HG03039 (cell line): Measurements from ENCODE around the gene POGZ.
"Not testable (repeated sequence)": the region's sequence is repeated elsewhere in the genome, so short reads cannot be mapped to it uniquely, and the experiment has no call there.

Source experiments
- ATAC-seq: cut with Tn5 transposase; IDR thresholded peaks from one replicate; pipeline ENCODE4 v1.9.1; 2021; ENCODE audit warnings: mild to moderate bottlenecking, moderate library complexity; ENCODE audit not compliant: unreplicated experiment

POGZ gene

GRCh38 chr1:151418081-151418480, 41.2 kb downstream of the POGZ start:
- no peak for ATAC-seq

DNA sequence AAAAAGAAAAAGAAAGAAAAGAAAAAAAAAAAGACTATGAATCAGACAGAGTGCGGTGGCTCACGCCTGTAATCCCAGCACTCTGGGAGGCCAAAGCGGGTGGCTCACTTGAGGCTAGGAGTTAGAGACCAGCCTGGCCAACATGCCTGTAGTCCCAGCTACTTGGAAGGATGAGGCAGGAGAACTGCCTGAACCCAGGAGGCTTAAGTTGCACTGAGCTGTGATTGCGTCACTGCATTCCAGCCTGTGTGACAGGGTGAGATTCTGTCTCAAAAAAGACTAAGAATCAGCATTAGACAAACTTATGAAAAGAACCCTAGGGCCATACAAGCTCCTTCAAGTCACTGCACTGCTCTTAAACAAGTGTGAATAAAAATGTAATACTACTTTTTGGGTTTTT, 43.1 kb downstream of the POGZ start:
- no peak for ATAC-seq

DNA sequence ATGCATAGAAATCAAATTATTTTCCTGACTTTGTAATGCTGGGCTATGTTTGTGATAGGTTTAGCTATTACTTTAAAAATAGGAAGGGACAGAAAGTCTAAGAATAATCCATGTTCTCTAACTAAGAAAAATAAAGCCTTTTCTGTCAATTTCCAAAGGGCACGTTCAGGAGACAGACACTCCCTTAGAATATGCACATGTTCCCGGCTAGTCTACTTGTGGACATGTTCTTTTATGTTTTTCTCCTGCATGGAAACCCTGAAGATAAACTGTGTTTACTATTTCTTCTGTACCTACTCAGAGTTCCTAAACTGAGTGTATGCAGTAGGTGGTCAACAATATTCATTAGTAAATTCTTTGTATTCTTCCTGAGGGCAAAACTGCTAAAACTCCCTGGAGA, 47.4 kb downstream of the POGZ start:
- ATAC-seq = no peak

GRCh38 chr1:151408891-151409290, 50.4 kb downstream of the POGZ start:
- no peak for ATAC-seq

- no peak for ATAC-seq
Observed at GRCh38 chr1:151407304-151407703, 52.0 kb downstream of the POGZ start.

DNA sequence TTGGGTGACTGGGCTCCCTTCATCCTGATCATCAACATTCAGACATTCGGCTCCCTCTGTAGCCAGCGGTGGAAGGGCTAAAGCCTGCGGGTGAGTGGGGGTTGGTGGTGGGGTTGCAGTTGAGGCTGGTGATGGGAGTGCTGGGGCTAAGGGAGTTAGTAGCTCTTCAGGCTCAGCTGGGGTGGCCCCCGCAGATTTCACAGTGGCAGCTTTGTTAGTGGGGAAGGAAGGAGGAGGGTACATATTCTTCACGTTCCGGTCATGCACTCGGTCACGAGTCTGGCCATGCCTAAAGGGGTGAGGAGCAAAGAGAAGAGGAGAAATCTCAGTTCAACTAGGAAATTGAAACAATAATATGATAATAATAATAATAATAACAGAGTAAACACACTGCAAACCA, 53.1 kb downstream of the POGZ start:
- ATAC-seq = no peak

GRCh38 chr1:151405187-151405951, 53.9 kb downstream of the POGZ start:
- ATAC-seq = no peak

DNA sequence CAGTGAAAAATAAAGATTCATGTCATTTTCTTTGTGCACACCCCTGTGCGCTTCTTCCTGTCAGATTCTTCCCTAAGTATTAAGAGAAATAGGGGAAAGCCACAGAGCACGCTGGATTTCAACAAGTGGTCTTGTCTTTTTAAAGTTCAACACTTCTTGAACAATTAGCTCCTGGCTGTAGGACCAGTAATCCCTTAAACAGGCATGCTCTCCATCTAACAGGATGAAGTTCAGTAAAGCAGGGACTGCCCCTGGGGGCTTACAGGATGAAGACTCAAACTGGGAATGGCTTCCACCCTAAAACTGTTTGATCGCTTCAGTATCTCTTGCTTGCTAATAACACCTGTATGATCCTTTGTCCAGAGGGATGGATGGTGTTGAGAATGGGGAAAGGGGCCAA, 55.7 kb downstream of the POGZ start:
- ATAC-seq = no peak

DNA sequence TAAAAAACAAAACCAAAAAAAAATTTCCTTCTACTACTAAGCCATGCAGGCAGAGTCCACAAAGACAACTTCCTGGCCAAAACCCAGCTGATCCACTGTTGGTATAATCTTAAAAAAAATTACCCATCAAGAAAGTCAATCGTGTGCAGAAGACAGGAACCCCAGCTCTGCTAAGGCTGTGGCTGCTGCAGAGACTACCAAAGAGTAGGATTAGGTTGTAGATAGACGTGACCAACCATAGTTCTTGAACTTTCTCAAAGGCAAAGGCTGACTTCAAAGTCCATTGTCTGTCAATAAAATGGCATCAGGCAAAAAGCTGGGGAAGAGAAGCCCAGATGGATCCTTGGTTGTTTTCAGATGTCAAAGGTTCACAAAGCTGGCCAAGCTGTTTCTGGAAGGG, 56.5 kb downstream of the POGZ start:
- no peak for ATAC-seq

DNA sequence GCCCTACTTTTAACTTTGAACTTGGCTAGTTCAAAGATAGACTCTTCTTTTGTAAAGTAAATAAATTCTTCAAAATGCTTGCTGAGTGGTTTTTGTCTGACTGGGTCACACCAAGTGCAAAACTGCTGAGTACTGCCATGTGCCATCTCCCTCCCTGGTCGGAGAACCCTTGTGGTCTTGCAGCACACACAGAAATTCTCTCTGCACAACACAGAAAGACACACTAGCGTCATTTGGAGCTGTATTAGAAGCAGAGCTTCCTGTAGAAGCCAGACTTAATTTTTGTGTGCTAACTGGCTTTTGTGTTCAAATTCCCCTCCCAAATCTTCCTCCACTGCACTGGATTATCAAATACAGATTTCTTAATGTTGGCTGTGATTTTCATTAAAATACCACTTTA, 57.4 kb downstream of the POGZ start:
- no peak for ATAC-seq

- ATAC-seq = no peak
Observed at GRCh38 chr1:151401125-151401788, 58.0 kb downstream of the POGZ start.

DNA sequence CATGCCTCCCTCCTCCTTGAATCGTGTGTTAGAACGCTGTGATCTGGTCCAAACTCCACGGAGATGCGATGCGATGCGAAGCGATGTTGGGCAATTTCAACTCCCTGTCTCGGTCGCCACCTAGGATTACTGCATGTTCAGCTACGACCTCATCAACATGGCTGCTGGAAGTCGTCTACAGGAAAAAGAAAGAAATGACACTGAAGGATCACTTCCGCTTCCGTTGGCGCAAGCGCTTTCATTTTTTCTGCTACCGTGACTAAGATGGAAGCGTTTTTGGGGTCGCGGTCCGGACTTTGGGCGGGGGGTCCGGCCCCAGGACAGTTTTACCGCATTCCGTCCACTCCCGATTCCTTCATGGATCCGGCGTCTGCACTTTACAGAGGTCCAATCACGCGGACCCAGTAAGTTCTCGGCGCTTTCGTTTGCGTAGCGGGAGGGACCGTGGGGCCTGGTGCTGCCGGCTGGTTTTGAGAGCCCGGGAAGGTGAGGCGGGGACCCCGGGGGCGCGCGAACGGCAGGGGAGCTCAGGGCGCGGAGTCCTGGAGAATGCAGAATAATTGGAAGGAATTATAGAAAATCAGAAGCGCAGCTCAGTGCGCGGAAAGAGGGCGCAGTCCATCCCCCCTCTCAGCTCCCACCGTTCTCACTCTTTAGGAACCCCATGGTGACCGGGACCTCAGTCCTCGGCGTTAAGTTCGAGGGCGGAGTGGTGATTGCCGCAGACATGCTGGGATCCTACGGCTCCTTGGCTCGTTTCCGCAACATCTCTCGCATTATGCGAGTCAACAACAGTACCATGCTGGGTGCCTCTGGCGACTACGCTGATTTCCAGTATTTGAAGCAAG, 59.7 kb downstream of the POGZ start, which contains the start of gene PSMB4:
Gene PSMB4, plus strand, starts transcription at position 250 of the 848 bp plus-strand sequence. Its CDS starts 15 bp downstream, at position 265.
- peak; percentile 72 for ATAC-seq

GRCh38 chr1:151396265-151396664, 63.0 kb downstream of the POGZ start:
- not testable (repeated sequence) for ATAC-seq

DNA sequence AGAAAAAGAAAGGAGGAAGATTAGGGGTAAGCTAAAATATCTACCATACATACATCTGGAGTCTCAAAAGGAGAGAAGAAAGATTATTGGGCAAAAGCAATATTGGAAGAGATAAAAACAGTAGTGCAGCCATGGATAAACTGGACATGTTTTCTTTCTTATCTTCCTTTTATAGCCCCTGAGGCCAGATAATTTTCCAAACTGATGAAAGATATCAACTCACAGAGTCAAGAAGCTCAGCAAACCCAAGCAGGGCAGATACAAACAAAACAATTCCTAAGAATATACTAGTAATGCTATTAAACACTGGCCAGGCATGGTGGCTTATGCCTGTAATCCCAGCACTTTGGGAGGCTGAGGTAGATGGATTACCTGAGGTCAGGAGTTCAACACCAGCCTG, 65.7 kb downstream of the POGZ start:
- no peak for ATAC-seq

- ATAC-seq = no peak
Observed at GRCh38 chr1:151391079-151391563, 68.2 kb downstream of the POGZ start.

DNA sequence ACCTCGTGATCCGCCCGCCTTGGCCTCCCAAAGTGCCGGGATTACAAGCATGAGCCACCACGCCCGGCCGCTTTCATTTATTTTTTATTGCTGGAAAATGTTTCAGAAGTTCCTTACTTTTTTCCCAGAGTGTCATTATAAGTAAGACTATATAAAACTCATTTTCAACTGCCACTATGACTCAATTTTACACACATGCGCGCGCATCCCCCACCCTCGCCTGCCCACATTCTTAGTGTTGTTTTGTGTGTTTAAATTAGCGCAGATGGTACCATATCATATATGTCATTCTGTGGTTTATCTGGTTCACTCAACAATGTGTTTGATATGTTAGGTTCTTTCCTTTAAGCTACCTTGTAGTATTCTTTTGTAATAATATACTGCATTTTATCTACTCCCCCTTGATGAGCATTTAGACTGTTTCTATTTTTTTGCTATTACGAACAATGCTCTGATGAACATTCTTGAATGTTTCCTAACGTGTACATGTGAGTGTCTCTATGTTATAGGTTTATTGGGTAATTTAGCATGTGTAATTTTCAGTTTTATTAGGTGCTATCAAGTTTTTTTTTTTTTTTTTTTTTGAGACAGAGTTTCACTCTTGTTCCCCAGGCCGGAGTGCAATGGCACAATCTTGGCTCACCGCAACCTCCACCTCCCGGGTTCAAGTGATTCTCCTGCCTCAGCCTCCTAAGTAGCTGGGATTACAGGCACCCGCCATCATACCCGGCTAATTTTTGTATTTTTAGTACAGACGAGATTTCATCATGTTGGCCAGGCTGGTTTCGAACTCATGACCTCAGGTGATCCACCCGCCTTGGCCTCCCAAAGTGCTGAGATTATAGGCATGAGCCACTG, 68.8 kb downstream of the POGZ start:
- not testable (repeated sequence) for ATAC-seq

- no peak for ATAC-seq
Observed at GRCh38 chr1:151386002-151386401, 73.3 kb downstream of the POGZ start.

GRCh38 chr1:151384584-151384983, 74.7 kb downstream of the POGZ start:
- no peak for ATAC-seq

DNA sequence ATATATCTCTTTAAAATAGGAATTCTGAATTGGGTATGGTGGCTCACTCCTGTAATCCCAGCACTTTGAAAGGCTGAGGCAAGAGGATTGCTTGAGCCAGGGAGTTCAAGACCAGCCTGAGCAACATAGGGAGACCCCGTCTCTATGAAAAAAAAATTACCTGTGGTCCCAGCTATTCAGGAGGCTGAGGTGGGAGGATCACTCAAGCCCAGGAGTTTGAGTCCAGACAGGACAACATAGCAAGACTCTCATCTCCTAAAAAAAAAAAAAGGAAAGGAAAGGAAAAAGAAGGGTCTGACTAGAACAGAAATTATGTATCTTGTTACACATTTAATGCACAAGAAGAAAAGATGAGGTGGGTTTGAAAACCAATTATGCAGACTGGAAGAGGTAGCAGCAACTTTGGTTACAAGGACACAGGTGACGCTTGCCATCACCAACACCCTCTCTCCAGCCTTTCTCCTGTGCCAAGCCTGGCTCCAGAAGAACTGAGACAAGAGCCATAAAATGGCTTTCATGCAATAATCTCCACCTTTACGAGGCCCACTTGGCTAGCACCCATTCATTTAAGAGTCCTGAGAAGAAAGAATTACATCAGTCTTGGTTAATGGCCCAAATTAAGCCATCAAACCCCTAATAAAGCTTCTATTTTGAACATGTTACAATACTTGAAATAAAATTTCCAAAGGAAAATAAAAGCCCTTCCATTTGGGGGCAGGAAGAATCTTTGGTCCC, 82.0 kb downstream of the POGZ start:
- no peak for ATAC-seq

DNA sequence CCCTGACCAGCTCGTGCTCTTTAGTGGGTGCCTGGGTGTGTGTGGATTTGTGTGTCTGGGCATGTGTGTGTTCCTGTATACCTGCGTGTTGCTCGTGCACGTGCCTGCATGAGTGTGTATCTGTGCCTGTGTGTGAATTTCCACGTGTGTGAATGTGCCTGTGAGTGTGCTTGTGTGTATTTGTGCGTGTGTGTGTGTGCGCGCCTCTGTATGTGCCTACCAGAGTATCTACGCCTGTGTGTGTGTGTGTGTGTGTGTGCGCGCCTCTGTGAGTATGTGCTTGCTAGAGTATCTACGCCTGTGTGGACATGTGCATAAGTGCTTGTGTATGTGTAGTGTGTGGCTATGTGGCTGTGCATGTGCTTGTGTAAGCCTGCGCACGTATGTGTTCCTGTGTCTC, 86.1 kb downstream of the POGZ start:
- no peak for ATAC-seq
